K562 (cell line): ENCODE measurements around the gene SPATC1L. TPM values are rescaled to one million over a fixed set of nuclear protein-coding genes. Genes with fewer than 3 reads are reported as not detected.

Experiments
- ATAC-seq: fragments of 200-7000 bp; cut with Tn5 transposase; 3 replicates; pipeline ENCODE4 v1.9.1; 2020; ENCODE audit warnings: moderate library complexity
- BruUV-seq: library from RNA; stranded (reverse); fragments of 400-500 nt; replicated peaks from 2 replicates; lab custom pipeline; 2021; lab: Mats Ljungman, UMichigan
- CTCF ChIA-PET: fragments of 300-600 bp; formaldehyde crosslinking; extraction: SDS; loops from one replicate; lab custom pipeline; 2021; ENCODE audit warnings: low intra/inter-chr PET ratio; lab: Yijun Ruan, JAX
- POLR2A ChIA-PET: fragments of 300-600, 350-650 bp; sonication (Branson Sonifier 250); formaldehyde crosslinking; extraction: SDS; loops from one replicate; lab custom pipeline; 2021; ENCODE audit warnings: antibody characterized with exemption, inconsistent platforms; lab: Yijun Ruan, JAX
- DNase-seq, 4 experiments: peaks; one replicate each; pipeline versions ENCODE4 v3.0.0 to v3.0.0-alpha.2; 2011 to 2018; ENCODE audit warnings: low spot score in 3 of 4, mixed read lengths in 3 of 4; ENCODE audit errors: extremely low read depth in 1 of 4
- FAIRE-seq: peaks from 2 replicates; lab custom pipeline; 2011; peaks lifted over from hg19 to GRCh38; lab: Jason Lieb, UNC
- H2AFZ ChIP-seq: 2 replicates; pipeline ENCODE4 v1.6.0; 2011; ENCODE audit warnings: low read depth, low read length, control low read depth, inconsistent platforms
- H3K27ac ChIP-seq: fragments of 200-600 bp; 3 replicates; pipeline ENCODE4 v1.8.0; 2011; ENCODE audit warnings: low read depth, mild to moderate bottlenecking, control low read depth, inconsistent platforms, low read length, moderate library complexity, mixed read lengths; ENCODE audit errors: extremely low read depth
- H3K27me3 ChIP-seq, 2 experiments: fragments of 300-600 bp in 1 of 2; 2 replicates in 1 of 2; 3 replicates in 1 of 2; pipeline versions ENCODE4 v1.6.0 to v1.8.0; 2011; ENCODE audit warnings: inconsistent platforms in 2 of 2, low read length in 2 of 2, mild to moderate bottlenecking in 1 of 2, mixed read lengths in 1 of 2, moderate library complexity in 1 of 2; ENCODE audit not compliant: control insufficient read depth in 2 of 2, insufficient read depth in 2 of 2
- H3K36me3 ChIP-seq: fragments of 300-600 bp; 3 replicates; pipeline ENCODE4 v1.8.0; 2011; ENCODE audit warnings: mild to moderate bottlenecking, low read length, inconsistent platforms; ENCODE audit not compliant: control insufficient read depth, insufficient read depth
- H3K4me1 ChIP-seq, 2 experiments: fragments of 200-600 bp in 1 of 2; replicated peaks in 1 of 2; 2 replicates in 1 of 2; 3 replicates in 1 of 2; pipeline versions ENCODE4 v1.5.1 to v1.8.0; 2011; ENCODE audit warnings: inconsistent platforms in 2 of 2, low read length in 2 of 2, mild to moderate bottlenecking in 1 of 2, mixed read lengths in 1 of 2, moderate library complexity in 1 of 2; ENCODE audit not compliant: control insufficient read depth in 2 of 2, insufficient read depth in 2 of 2
- H3K4me2 ChIP-seq: 2 replicates; pipeline ENCODE4 v1.6.1; 2011; ENCODE audit warnings: low read length, control low read depth, inconsistent platforms, mixed read lengths; ENCODE audit not compliant: insufficient read depth
- H3K4me3 ChIP-seq: fragments of 200-600 bp; sonication (generic), shearing (Covaris generic); 2 replicates; pipeline ENCODE4 v1.5.1; 2016; ENCODE audit warnings: control low read depth, inconsistent platforms
- H3K79me2 ChIP-seq: fragments of 200-600 bp; 3 replicates; pipeline ENCODE4 v1.8.0; 2011; ENCODE audit warnings: low read length, inconsistent platforms; ENCODE audit not compliant: control insufficient read depth, insufficient read depth
- H3K9ac ChIP-seq, 2 experiments: 2 replicates each; pipeline versions ENCODE4 v1.6.0 to v1.6.1; 2011; ENCODE audit warnings: low read depth in 2 of 2, low read length in 2 of 2, control low read depth in 1 of 2, inconsistent platforms in 1 of 2, mild to moderate bottlenecking in 1 of 2, mixed read lengths in 1 of 2; ENCODE audit not compliant: insufficient read depth in 1 of 2
- H3K9me1 ChIP-seq: one replicate; pipeline ENCODE4 v1.6.0; 2011; ENCODE audit warnings: inconsistent platforms, mild to moderate bottlenecking, low read length, moderate library complexity; ENCODE audit not compliant: control insufficient read depth, insufficient read depth
- H3K9me3 ChIP-seq: replicated peaks from 2 replicates; pipeline ENCODE4 v1.5.1; 2011; ENCODE audit warnings: low read depth, low read length, inconsistent platforms; ENCODE audit not compliant: control insufficient read depth, insufficient read depth
- H4K20me1 ChIP-seq: replicated peaks from 2 replicates; pipeline ENCODE4 v1.6.1; 2011; ENCODE audit warnings: low read length, inconsistent platforms, mixed read lengths; ENCODE audit not compliant: control insufficient read depth, insufficient read depth
- CREB1 ChIP-seq, 2 experiments: sonication (generic) in 1 of 2; formaldehyde crosslinking in 1 of 2; IDR thresholded peaks; 2 replicates each; pipeline versions ENCODE4 v1.6.1 to v1.8.0; 2012 to 2022; ENCODE audit warnings: inconsistent platforms in 1 of 2, mild to moderate bottlenecking in 1 of 2, missing genetic modification reagents in 1 of 2, moderate library complexity in 1 of 2
- DMBX1 ChIP-seq: fragments of 250-450 bp; sonication (Bioruptor Pico); IDR thresholded peaks from 2 replicates; pipeline ENCODE4 v1.8.0; 2022; ENCODE audit warnings: inconsistent platforms, mild to moderate bottlenecking, moderate library complexity, borderline replicate concordance
- ETV6 ChIP-seq, 3 experiments: fragments of 150-350 bp in 1 of 3; sonication (generic) in 1 of 3; formaldehyde crosslinking in 1 of 3; IDR thresholded peaks; 2 replicates each; pipeline versions ENCODE4 v1.6.1 to v1.8.0; 2014 to 2022; ENCODE audit warnings: borderline replicate concordance in 2 of 3, low read depth in 2 of 3, antibody characterized with exemption in 1 of 3, low read length in 1 of 3, mild to moderate bottlenecking in 1 of 3, missing genetic modification reagents in 1 of 3
- HLTF ChIP-seq: fragments of 450-650 bp; IDR thresholded peaks from 2 replicates; pipeline ENCODE4 v1.6.1; 2016
- MCM7 ChIP-seq, 2 experiments: fragments of 450-650 bp; IDR thresholded peaks; 2 replicates each; pipeline ENCODE4 v1.6.1; 2016 to 2018
- NFIC ChIP-seq: fragments of 450-650 bp; IDR thresholded peaks from 2 replicates; pipeline ENCODE4 v1.6.1; 2017; ENCODE audit warnings: mild to moderate bottlenecking, inconsistent platforms
- RBM17 ChIP-seq: fragments of 200-400 bp; formaldehyde crosslinking; IDR thresholded peaks from 2 replicates; pipeline ENCODE4 v1.6.1; 2017; ENCODE audit warnings: low read depth, mild to moderate bottlenecking, low read length, borderline replicate concordance
- SNIP1 ChIP-seq: fragments of 450-650 bp; IDR thresholded peaks from 2 replicates; pipeline ENCODE4 v1.7.1; 2017; ENCODE audit warnings: low read depth, mild to moderate bottlenecking
- SREBF2 ChIP-seq: sonication (generic); formaldehyde crosslinking; IDR thresholded peaks from 2 replicates; pipeline ENCODE4 v1.4.0; 2020; ENCODE audit warnings: mild to moderate bottlenecking, missing genetic modification reagents
- TEAD2 ChIP-seq: fragments of 450-650 bp; IDR thresholded peaks from 2 replicates; pipeline ENCODE4 v1.6.1; 2016; ENCODE audit warnings: missing genetic modification characterization, control low read depth, missing compliant biosample characterization
- TRIM28 ChIP-seq: fragments of 450-650 bp; IDR thresholded peaks from 2 replicates; pipeline ENCODE4 v1.6.1; 2017
- ZBED1 ChIP-seq: IDR thresholded peaks from 2 replicates; pipeline ENCODE4 v1.6.1; 2014
- ZFP36 ChIP-seq: fragments of 150-350 bp; IDR thresholded peaks from 2 replicates; pipeline ENCODE4 v1.6.1; 2018; ENCODE audit warnings: low read length, low read depth; ENCODE audit not compliant: partially characterized antibody
- ZNF143 ChIP-seq: sonication (generic); formaldehyde crosslinking; IDR thresholded peaks from 2 replicates; pipeline ENCODE4 v1.9.0; 2022; ENCODE audit warnings: mild to moderate bottlenecking, missing genetic modification reagents
- WGBS: fragments of 100-300 bp; shearing (Covaris generic); methylation state at CpG from one replicate; pipeline ENCODE4 v1.1.6; 2016; ENCODE audit warnings: low coverage, mixed read lengths; ENCODE audit not compliant: insufficient coverage; ENCODE audit errors: missing lambda C conversion rate; 5-methylcytosine and 5-hydroxymethylcytosine counted together
- in situ Hi-C: fragments of 300-500 bp; cut with MboI; formaldehyde crosslinking; loops from 4 replicates; pipeline ENCODE4 v1.15.0; 2018; ENCODE audit warnings: inconsistent platforms, mixed read lengths
- intact Hi-C: fragments of 100-400 bp; cut with micrococcal nuclease; formaldehyde crosslinking; loops from 2 replicates; pipeline ENCODE4 v1.14.2; 2022
- polyA plus RNA-seq, 8 experiments: library from polyadenylated mRNA; depleted of rRNA in 4 of 8; stranded (reverse) in 5 of 8; unstranded in 3 of 8; fragments of >200 nt; fragmentation: Nextera tagmentation in 2 of 8; fragmentation: Illumina TruSeq in 1 of 8; extraction: Ambion mirVana in 2 of 8; extraction: Trizol in 1 of 8; gene quantifications; 2 replicates each; pipeline versions ENCODE4 v1.2.1 to v1.2.3, GENCODE V29; 2011 to 2014; ENCODE audit warnings: inconsistent platforms in 1 of 8, missing spikeins in 1 of 8
- total RNA-seq, 7 experiments: library from RNA; depleted of rRNA in 6 of 7; stranded (reverse); fragments of >200 nt in 6 of 7; fragmentation: Illumina TruSeq in 2 of 7; extraction: Trizol in 2 of 7; gene quantifications; 2 replicates each; pipeline versions ENCODE4 v1.2.1 to v1.2.3, GENCODE V29; 2011 to 2021; ENCODE audit warnings: low replicate concordance in 1 of 7
- TF ChIP-seq, protein P1 (sequence below), 3 experiments: fragments of 200-800 bp in 1 of 3; sonication (Bioruptor generic) in 1 of 3; sonication (generic) in 1 of 3; formaldehyde crosslinking in 1 of 3; IDR thresholded peaks; 2 replicates each; pipeline versions ENCODE4 v1.6.1 to v1.8.0; 2016 to 2022; ENCODE audit warnings: mild to moderate bottlenecking in 2 of 3, missing compliant biosample characterization in 2 of 3, missing genetic modification characterization in 2 of 3, missing genetic modification reagents in 1 of 3
- TF ChIP-seq, protein P2 (sequence below): fragments of 250-450 bp; sonication (Bioruptor Pico); IDR thresholded peaks from 2 replicates; pipeline ENCODE4 v1.4.0; 2020; ENCODE audit warnings: borderline replicate concordance

SPATC1L gene
- total and polyA plus RNA-seq, 9 of the 15 experiments (the other 6 are each of a cell fraction or from before 2014, with no cell fraction given), result 0.14 to 121 (median 34.0) TPM; not detected in 1

DNA sequence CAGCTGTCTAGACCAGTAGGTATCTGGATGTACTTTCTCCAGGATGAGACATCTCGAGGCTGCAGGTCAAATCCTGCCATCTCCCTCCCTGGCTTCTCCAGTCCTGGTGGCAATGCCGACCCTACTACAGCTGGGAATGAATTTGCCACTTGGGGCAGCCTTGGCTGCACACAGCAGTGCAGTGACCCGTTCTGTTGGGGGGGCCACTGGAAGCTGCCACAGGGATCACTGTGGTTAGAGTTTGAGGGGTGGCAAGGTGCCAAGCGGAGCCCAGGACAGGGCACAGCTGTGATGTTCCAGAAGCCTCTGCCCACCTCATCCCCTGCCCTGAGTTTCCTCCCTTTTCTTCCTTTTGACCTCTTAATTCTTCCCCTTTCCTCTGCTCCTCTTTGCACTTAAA, 69.3 kb downstream of the SPATC1L start:
- no peak overlapping the region for H3K9ac ChIP-seq
- H2AFZ ChIP-seq, result no peak overlapping the region
- no peaks in the 10 kb centered on the region for H3K36me3 ChIP-seq
- DNase-seq (no peak), FAIRE-seq (no peak), ATAC-seq (no peak)
- WGBS, result 2% methylated on average over 4 of the region's 4 CpGs
- H3K4me1 ChIP-seq, result peaks cover 0 to 56% of the 10 kb centered on the region in 2 experiments; a peak in 2 of 5 replicates
- no TSS peak for BruUV-seq
- H4K20me1 ChIP-seq, result no peaks in the 10 kb centered on the region; the same call in 1 of the 2 replicates
- in situ Hi-C loops (no loop called here), intact Hi-C loops (no loop called here)
- no peak overlapping the region for H3K27ac ChIP-seq
- no peaks in the 10 kb centered on the region for H3K9me1 ChIP-seq
- ChIA-PET POLR2A (interaction anchor here (0.7 kb wide), 2 partner anchors 15 to 16 kb away, joined by 3 read pairs; no protein-coding TSS in a partner anchor), CTCF (no interaction called here)
- H3K27me3 ChIP-seq, result peaks cover 26 to 85% of the 10 kb centered on the region in 2 experiments; a peak in 4 of 5 replicates
- peak; percentile 5 for TF ChIP-seq ZFP36
- peak; percentile 20; the same call in 1 of the 2 replicates for TF ChIP-seq NFIC
- TF ChIP-seq, protein P1, sequence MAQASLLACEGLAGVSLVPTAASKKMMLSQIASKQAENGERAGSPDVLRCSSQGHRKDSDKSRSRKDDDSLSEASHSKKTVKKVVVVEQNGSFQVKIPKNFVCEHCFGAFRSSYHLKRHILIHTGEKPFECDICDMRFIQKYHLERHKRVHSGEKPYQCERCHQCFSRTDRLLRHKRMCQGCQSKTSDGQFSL (CRISPR knock-in tag; IDR thresholded peaks at IDR 0.05), result 0 out of 2 replicates have a peak, but pooled peaks have one; percentile 36
- TF ChIP-seq, protein P1 (tag; IDR thresholded peaks at IDR 0.05), result no peak
- TF ChIP-seq SREBF2 (CRISPR knock-in tag), result no peak
- TF ChIP-seq ZNF143 (CRISPR knock-in tag), result no peak
- no peak for TF ChIP-seq MCM7 (IDR thresholded peaks at IDR 0.05)
- no peak for TF ChIP-seq RBM17
- TF ChIP-seq ZBED1, result no peak
- TF ChIP-seq ETV6 (IDR thresholded peaks at IDR 0.05; ENCODE audit: borderline replicate concordance in 1 of 2, low read depth in 2 of 2, low read length in 1 of 2), result no peak
- no peak for TF ChIP-seq ETV6 (CRISPR knock-in tag; IDR thresholded peaks at IDR 0.05; ENCODE audit: borderline replicate concordance)
- TF ChIP-seq CREB1 (IDR thresholded peaks at IDR 0.05), result no peak
- no peak for TF ChIP-seq CREB1 (CRISPR knock-in tag; IDR thresholded peaks at IDR 0.05)
- TF ChIP-seq TRIM28, result peak; percentile 37; the same call in 1 of the 2 replicates
- TF ChIP-seq, protein P2, sequence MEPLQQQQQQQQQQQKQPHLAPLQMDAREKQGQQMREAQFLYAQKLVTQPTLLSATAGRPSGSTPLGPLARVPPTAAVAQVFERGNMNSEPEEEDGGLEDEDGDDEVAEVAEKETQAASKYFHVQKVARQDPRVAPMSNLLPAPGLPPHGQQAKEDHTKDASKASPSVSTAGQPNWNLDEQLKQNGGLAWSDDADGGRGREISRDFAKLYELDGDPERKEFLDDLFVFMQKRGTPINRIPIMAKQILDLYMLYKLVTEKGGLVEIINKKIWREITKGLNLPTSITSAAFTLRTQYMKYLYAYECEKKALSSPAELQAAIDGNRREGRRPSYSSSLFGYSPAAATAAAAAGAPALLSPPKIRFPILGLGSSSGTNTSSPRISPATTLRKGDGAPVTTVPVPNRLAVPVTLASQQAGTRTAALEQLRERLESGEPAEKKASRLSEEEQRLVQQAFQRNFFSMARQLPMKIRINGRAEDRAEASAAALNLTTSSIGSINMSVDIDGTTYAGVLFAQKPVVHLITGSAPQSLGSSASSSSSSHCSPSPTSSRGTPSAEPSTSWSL (CRISPR knock-in tag), result no peak
- no peak for TF ChIP-seq HLTF
- TF ChIP-seq TEAD2 (tag), result no peak
- TF ChIP-seq SNIP1, result no peak
- TF ChIP-seq DMBX1 (CRISPR knock-in tag), result no peak
- H3K79me2 ChIP-seq, result no peaks in the 10 kb centered on the region
- H3K4me2 ChIP-seq, result no peak overlapping the region
- H3K4me3 ChIP-seq, result no peak overlapping the region
- H3K9me3 ChIP-seq, result no peaks in the 10 kb centered on the region; the same call in 1 of the 2 replicates
